ENCODE data around the gene AP1S3. TPM values are rescaled to one million over a fixed set of nuclear protein-coding genes. Genes with fewer than 3 reads are reported as not detected.
"Not testable (repeated sequence)": the region's sequence is repeated elsewhere in the genome, so short reads cannot be mapped to it uniquely, and the experiment has no call there.

Gene AP1S3
- total RNA-seq, 1 donor from 2014 or later = 3.5 TPM

DNA sequence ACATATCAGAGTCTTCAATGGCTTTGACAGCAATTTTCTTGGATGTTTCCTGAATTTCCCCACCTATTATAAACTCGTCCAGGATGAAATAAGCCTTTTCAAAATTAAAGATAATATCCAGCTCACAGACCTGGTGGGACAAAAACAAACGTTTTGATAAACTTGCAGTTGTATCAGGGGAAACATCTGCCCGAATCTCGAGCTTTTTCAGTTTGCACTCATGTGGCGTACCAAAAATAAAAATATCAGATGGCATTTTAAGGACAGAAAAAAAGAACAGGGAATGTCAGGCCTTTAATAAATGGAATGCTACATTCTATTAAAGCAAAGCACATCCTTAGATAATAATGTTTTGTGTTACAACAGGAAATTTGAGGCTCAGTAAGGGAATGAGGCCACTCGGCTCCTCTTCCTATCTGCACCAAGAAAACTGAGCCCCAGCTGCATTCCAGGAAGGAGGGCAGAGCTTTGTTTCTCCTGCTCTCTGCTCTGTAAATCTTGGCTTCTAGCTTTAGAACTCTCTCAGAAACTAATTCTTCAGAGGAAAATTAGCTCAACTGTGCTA is 72.1 kb downstream of the AP1S3 start:
- Mint-ChIP-seq H3K4me3 (ENCODE audit: unreplicated experiment) (no peak overlapping the region), H3K27me3 (ENCODE audit: unreplicated experiment) (no peaks in the 10 kb centered on the region), H3K36me3 (ENCODE audit: unreplicated experiment) (no peaks in the 10 kb centered on the region), H3K4me1 (ENCODE audit: unreplicated experiment) (peaks cover 20% of the 10 kb centered on the region), H3K9me3 (ENCODE audit: unreplicated experiment) (peaks cover 5% of the 10 kb centered on the region), H3K27ac (ENCODE audit: unreplicated experiment) (peak overlapping the region; percentile 52)
- TF ChIP-seq, protein P1, sequence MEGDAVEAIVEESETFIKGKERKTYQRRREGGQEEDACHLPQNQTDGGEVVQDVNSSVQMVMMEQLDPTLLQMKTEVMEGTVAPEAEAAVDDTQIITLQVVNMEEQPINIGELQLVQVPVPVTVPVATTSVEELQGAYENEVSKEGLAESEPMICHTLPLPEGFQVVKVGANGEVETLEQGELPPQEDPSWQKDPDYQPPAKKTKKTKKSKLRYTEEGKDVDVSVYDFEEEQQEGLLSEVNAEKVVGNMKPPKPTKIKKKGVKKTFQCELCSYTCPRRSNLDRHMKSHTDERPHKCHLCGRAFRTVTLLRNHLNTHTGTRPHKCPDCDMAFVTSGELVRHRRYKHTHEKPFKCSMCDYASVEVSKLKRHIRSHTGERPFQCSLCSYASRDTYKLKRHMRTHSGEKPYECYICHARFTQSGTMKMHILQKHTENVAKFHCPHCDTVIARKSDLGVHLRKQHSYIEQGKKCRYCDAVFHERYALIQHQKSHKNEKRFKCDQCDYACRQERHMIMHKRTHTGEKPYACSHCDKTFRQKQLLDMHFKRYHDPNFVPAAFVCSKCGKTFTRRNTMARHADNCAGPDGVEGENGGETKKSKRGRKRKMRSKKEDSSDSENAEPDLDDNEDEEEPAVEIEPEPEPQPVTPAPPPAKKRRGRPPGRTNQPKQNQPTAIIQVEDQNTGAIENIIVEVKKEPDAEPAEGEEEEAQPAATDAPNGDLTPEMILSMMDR (IDR thresholded peaks at IDR 0.05) = no peak
- DNase-seq (ENCODE audit: extremely low spot score, unreplicated experiment) = no peak

DNA sequence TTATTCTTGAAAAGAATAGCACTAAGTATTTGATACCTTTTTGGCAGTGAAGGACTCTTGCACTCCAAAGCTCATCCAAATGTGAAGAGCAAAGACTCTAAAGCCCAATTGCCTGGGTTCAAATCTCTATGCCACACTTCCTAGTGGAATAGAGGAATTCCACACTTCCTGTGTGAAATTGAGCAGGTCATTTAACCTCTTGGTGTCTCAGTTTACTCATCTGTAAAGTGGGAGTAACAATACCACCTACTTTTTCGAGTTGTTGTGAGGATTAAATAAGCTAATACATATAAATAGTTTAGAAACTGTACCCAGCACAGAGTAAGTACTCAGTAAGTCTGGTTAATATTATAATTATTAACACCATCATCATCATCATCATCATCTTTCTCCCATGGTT is 72.6 kb downstream of the AP1S3 start:
- TF ChIP-seq, protein P1 (IDR thresholded peaks at IDR 0.05) = no peak
- no peak for DNase-seq (ENCODE audit: extremely low spot score, unreplicated experiment)
- Mint-ChIP-seq H3K4me1 (ENCODE audit: unreplicated experiment) (peaks cover 25% of the 10 kb centered on the region), H3K27ac (ENCODE audit: unreplicated experiment) (no peak overlapping the region), H3K36me3 (ENCODE audit: unreplicated experiment) (no peaks in the 10 kb centered on the region), H3K27me3 (ENCODE audit: unreplicated experiment) (no peaks in the 10 kb centered on the region), H3K4me3 (ENCODE audit: unreplicated experiment) (no peak overlapping the region), H3K9me3 (ENCODE audit: unreplicated experiment) (peaks cover 5% of the 10 kb centered on the region)

DNA sequence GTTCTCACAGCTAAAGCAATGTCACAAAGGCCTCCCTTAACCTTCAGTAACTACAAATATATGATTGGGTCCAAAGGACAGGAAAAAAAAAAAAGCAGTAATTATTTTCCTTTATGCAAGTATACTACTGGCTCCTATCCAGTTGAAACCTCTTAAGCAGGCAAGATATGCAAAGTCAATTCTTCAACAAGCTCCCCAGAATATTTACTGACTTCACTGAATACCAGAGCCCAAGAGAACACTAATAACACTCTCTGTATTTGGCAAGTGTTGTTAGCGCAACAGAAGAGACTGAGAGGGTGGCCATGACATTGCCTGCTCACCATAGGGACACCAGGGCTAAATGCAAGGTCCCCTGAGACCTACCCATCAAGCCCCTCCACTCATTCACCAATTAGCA is 74.5 kb downstream of the AP1S3 start:
- H3K36me3 Mint-ChIP-seq (ENCODE audit: unreplicated experiment) = no peaks in the 10 kb centered on the region
- TF ChIP-seq, protein P1 (IDR thresholded peaks at IDR 0.05) = no peak
- no peak overlapping the region for H3K4me3 Mint-ChIP-seq (ENCODE audit: unreplicated experiment)
- peaks cover 28% of the 10 kb centered on the region for H3K4me1 Mint-ChIP-seq (ENCODE audit: unreplicated experiment)
- H3K27ac Mint-ChIP-seq (ENCODE audit: unreplicated experiment) = no peak overlapping the region
- no peak for DNase-seq (ENCODE audit: extremely low spot score, unreplicated experiment)
- H3K9me3 Mint-ChIP-seq (ENCODE audit: unreplicated experiment) = peaks cover 5% of the 10 kb centered on the region
- H3K27me3 Mint-ChIP-seq (ENCODE audit: unreplicated experiment) = no peaks in the 10 kb centered on the region

DNA sequence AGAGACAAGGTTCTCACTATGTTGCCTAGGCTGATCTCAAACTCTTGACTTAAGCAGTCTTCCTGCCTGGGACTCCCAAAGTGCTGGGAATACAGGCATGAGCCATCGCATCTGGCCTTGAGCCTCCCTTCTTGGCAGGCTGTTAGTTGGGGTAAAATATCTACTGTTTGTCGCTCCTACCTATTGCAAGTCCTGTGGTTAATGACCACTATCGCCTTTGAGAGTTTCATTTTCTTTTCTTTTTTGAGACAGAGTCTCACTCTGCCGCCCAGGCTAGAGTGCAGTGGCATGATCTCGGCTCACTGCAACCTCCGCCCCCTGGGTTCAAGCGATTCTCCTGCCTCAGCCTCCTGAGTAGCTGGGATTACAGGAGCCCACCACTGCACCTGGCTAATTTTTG is 75.6 kb downstream of the AP1S3 start:
- not testable (repeated sequence) for H3K4me3 Mint-ChIP-seq (ENCODE audit: unreplicated experiment); H3K9me3 Mint-ChIP-seq (ENCODE audit: unreplicated experiment); DNase-seq (ENCODE audit: extremely low spot score, unreplicated experiment); H3K27me3 Mint-ChIP-seq (ENCODE audit: unreplicated experiment); H3K27ac Mint-ChIP-seq (ENCODE audit: unreplicated experiment); H3K36me3 Mint-ChIP-seq (ENCODE audit: unreplicated experiment)
- H3K4me1 Mint-ChIP-seq (ENCODE audit: unreplicated experiment) = peaks cover 28% of the 10 kb centered on the region

DNA sequence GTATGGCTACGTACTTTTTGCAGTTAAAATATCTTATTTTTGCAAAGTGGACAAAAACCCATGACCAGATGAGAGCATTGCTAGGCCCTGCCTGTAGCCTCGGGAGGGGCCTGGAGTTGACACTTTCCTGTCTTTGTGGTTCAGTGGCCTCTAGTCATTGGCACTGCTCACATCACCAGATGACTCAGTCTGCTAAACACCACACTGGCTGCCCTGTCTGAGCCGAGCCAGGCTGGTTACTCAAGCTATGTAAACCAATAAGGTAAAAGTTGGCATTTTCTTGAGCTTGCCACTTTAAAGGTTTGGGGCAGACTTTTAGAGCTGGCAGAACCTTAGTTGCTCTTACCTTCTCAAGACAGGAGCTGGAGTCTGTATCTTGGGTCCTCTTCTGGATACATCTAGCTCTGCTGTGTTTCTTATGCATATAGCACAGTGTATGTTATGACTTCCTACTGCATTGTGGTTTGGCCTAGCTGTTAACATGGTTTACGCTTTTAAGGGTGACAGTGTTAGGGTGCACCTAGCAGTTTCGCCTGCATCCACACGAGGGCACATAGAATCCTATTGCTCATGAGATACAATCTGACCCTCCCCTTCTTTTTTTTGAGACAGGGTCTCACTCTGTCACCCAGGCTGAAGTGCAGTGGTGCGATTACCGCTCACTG is 76.4 kb downstream of the AP1S3 start:
- Mint-ChIP-seq H3K36me3 (ENCODE audit: unreplicated experiment) (no peaks in the 10 kb centered on the region), H3K27ac (ENCODE audit: unreplicated experiment) (peak overlapping the region; percentile 28), H3K4me1 (ENCODE audit: unreplicated experiment) (peaks cover 27% of the 10 kb centered on the region), H3K9me3 (ENCODE audit: unreplicated experiment) (peaks cover 2% of the 10 kb centered on the region), H3K4me3 (ENCODE audit: unreplicated experiment) (no peak overlapping the region), H3K27me3 (ENCODE audit: unreplicated experiment) (no peaks in the 10 kb centered on the region)
- DNase-seq (ENCODE audit: extremely low spot score, unreplicated experiment) = peak; percentile 73
- TF ChIP-seq, protein P1 (IDR thresholded peaks at IDR 0.05) = no peak

All from osteocyte (in vitro differentiated cells).